Aorta (tissue), 5 donors: ENCODE results near the gene KIAA0930. TPM values are rescaled to one million over a fixed set of nuclear protein-coding genes. Genes with fewer than 3 reads are reported as not detected.
"Not testable (repeated sequence)": the region's sequence is repeated elsewhere in the genome, so short reads cannot be mapped to it uniquely, and the experiment has no call there.

Experiments
- ATAC-seq: fragments of 200-7000 bp; cut with Tn5 transposase; one replicate; pipeline ENCODE4 v1.9.1; 2022; ENCODE audit warnings: moderate library complexity; ENCODE audit not compliant: low FRiP score
- DNase-seq, 2 donors: peaks; one replicate each; pipeline ENCODE4 v3.0.0-alpha.2; 2020
- H3K27ac ChIP-seq, 2 donors: one replicate each; pipeline ENCODE4 v1.5.1; 2013; ENCODE audit warnings: low read length in 2 of 2, mild to moderate bottlenecking in 2 of 2, moderate library complexity in 2 of 2, control low read depth in 1 of 2, inconsistent platforms in 1 of 2, low read depth in 1 of 2
- H3K27me3 ChIP-seq, 2 donors: one replicate each; pipeline ENCODE4 v1.6.1; 2013; ENCODE audit warnings: control low read depth in 1 of 2, low read length in 1 of 2, mild to moderate bottlenecking in 1 of 2, moderate library complexity in 1 of 2; ENCODE audit not compliant: insufficient read depth in 2 of 2, control insufficient read depth in 1 of 2
- H3K36me3 ChIP-seq, 2 donors: one replicate each; pipeline ENCODE4 v1.6.1; 2013; ENCODE audit warnings: control low read depth in 1 of 2, low read length in 1 of 2, mild to moderate bottlenecking in 1 of 2; ENCODE audit not compliant: insufficient read depth in 2 of 2, control insufficient read depth in 1 of 2
- H3K4me1 ChIP-seq, 2 donors: one replicate each; pipeline ENCODE4 v1.6.1; 2013; ENCODE audit warnings: low read length in 2 of 2, control low read depth in 1 of 2, mild to moderate bottlenecking in 1 of 2, moderate library complexity in 1 of 2; ENCODE audit not compliant: insufficient read depth in 2 of 2, control insufficient read depth in 1 of 2
- H3K4me3 ChIP-seq, 2 donors: one replicate each; pipeline ENCODE4 v1.5.1; 2013; ENCODE audit warnings: low read length in 2 of 2, control low read depth in 1 of 2, mild to moderate bottlenecking in 1 of 2
- H3K9me3 ChIP-seq: one replicate; pipeline ENCODE4 v1.6.1; 2013; ENCODE audit warnings: mild to moderate bottlenecking, low read length; ENCODE audit not compliant: control insufficient read depth
- WGBS, 2 donors: extraction: QIAGEN DNeasy Blood & Tissue Kit; methylation state at CpG; one replicate each; pipeline ENCODE4 v1.1.7; 2013; 5-methylcytosine and 5-hydroxymethylcytosine counted together
- intact Hi-C, 2 donors: fragments of 100-400 bp; cut with DNase I; formaldehyde crosslinking; loops; one replicate each; pipeline versions ENCODE4 v1.14.2 to v1.15.0; 2022
- polyA plus RNA-seq, 2 donors: library from polyadenylated mRNA; stranded (reverse); fragments of 200-250 nt; gene quantifications; one replicate each; pipeline ENCODE4 v1.2.3, GENCODE V29; 2013
- total RNA-seq, 2 donors: library from RNA; stranded (reverse); fragmentation: NEBNext Ultra II Directional; extraction: Animal tissue kit (Norgen Biotek cat#: 25700); gene quantifications; one replicate each; pipeline ENCODE4 v1.2.1, GENCODE V29; 2021
- donor health status: healthy with polysubstance abuse.
- donor health status: Bipolar disorder and iron deficiency.
- donor health status: DM: no; HTN: no; CAD: no.
- donor health status: DM: no; HTN: no; CAD: no.
- donor health status: DM: yes; HTN: yes; CAD: no.

KIAA0930 gene
- total and polyA plus RNA-seq, 4 donors = 36.6 to 101 (median 65.3) TPM

- Histone ChIP-seq H3K36me3 (peaks cover 0 to 7% of the 10 kb centered on the region in 2 donors), H3K4me1 (no peaks in the 10 kb centered on the region), H3K9me3 (no peaks in the 10 kb centered on the region), H3K4me3 (no peak overlapping the region), H3K27ac (no peak overlapping the region), H3K27me3 (no peaks in the 10 kb centered on the region)
- no peak for ATAC-seq
- intact Hi-C loops = no loop called here
- DNase-seq = peak in 1 of 2 donors; percentile 68
- 89 to 90% methylated on average over 28 of the region's 28 CpGs for WGBS, 2 donors
Observed at GRCh38 chr22:45197606-45198462, 42.9 kb downstream of the KIAA0930 start.

GRCh38 chr22:45196926-45197605 lies 43.6 kb downstream of the KIAA0930 start:
- H3K9me3 ChIP-seq = no peaks in the 10 kb centered on the region
- peaks cover 0 to 2% of the 10 kb centered on the region in 2 donors for H3K36me3 ChIP-seq
- 88 to 90% methylated on average over 30 to 34 of the region's 34 CpGs for WGBS, 2 donors
- no peak overlapping the region for H3K27ac ChIP-seq
- intact Hi-C loops = no loop called here
- H3K27me3 ChIP-seq = no peaks in the 10 kb centered on the region
- ATAC-seq = no peak
- no peak overlapping the region for H3K4me3 ChIP-seq
- peak in 1 of 2 donors; percentile 74 for DNase-seq
- no peaks in the 10 kb centered on the region for H3K4me1 ChIP-seq

- intact Hi-C loops = no loop called here
- no peaks in the 10 kb centered on the region for H3K9me3 ChIP-seq
- H3K4me1 ChIP-seq = no peaks in the 10 kb centered on the region
- H3K36me3 ChIP-seq = peaks cover 0 to 1% of the 10 kb centered on the region in 2 donors
- no peaks in the 10 kb centered on the region for H3K27me3 ChIP-seq
- H3K27ac ChIP-seq = no peak overlapping the region
- peak in 1 of 2 donors; percentile 65 for DNase-seq
- H3K4me3 ChIP-seq = no peak overlapping the region
- WGBS, 2 donors = 92 to 94% methylated on average over 16 of the region's 16 CpGs
- no peak for ATAC-seq
Observed at GRCh38 chr22:45196308-45196707, 44.4 kb downstream of the KIAA0930 start.

- WGBS, 2 donors = 92% methylated on average over 7 of the region's 7 CpGs
- intact Hi-C loops = no loop called here
- H3K36me3 ChIP-seq = no peaks in the 10 kb centered on the region
Observed at GRCh38 chr22:45195616-45196015, 45.1 kb downstream of the KIAA0930 start.

GRCh38 chr22:45194686-45195085 lies 46.0 kb downstream of the KIAA0930 start:
- intact Hi-C loops = no loop called here
- ATAC-seq (no peak), DNase-seq (peak in 1 of 2 donors; percentile 59)
- no peaks in the 10 kb centered on the region for H3K9me3 ChIP-seq
- whole genome bisulfite sequencing, 2 donors = 87 to 93% methylated on average over 17 of the region's 17 CpGs
- H3K4me1 ChIP-seq = no peaks in the 10 kb centered on the region
- no peaks in the 10 kb centered on the region for H3K36me3 ChIP-seq
- H3K27ac ChIP-seq = no peak overlapping the region
- no peaks in the 10 kb centered on the region for H3K27me3 ChIP-seq
- H3K4me3 ChIP-seq = no peak overlapping the region

More at GRCh38 chr22:45195616-45196015, 45.1 kb downstream of the KIAA0930 start:
- DNase-seq (no peak), ATAC-seq (no peak)
- H3K4me3 ChIP-seq = no peak overlapping the region
- H3K9me3 ChIP-seq = no peaks in the 10 kb centered on the region
- H3K4me1 ChIP-seq = no peaks in the 10 kb centered on the region
- no peaks in the 10 kb centered on the region for H3K27me3 ChIP-seq
- no peak overlapping the region for H3K27ac ChIP-seq

- Histone ChIP-seq H3K9me3 (no peaks in the 10 kb centered on the region), H3K4me1 (no peaks in the 10 kb centered on the region), H3K27me3 (no peaks in the 10 kb centered on the region), H3K27ac (no peak overlapping the region), H3K4me3 (no peak overlapping the region), H3K36me3 (no peaks in the 10 kb centered on the region)
- intact Hi-C loops = no loop called here
- 60 to 64% methylated on average over 13 of the region's 13 CpGs for WGBS, 2 donors
- ATAC-seq (no peak), DNase-seq (peak in 1 of 2 donors; percentile 42)
Observed at GRCh38 chr22:45192701-45193187, 48.0 kb downstream of the KIAA0930 start.

- H3K36me3 ChIP-seq, intact Hi-C loops, H3K4me1 ChIP-seq, ATAC-seq, H3K27me3 ChIP-seq, H3K27ac ChIP-seq, H3K4me3 ChIP-seq, H3K9me3 ChIP-seq: not testable (repeated sequence)
- DNase-seq = peak in 1 of 2 donors; percentile 33
- 79 to 80% methylated on average over 9 of the region's 9 CpGs for WGBS, 2 donors
Observed at GRCh38 chr22:45191746-45192145, 48.9 kb downstream of the KIAA0930 start.

GRCh38 chr22:45190202-45190872 lies 50.4 kb downstream of the KIAA0930 start:
- Histone ChIP-seq H3K9me3 (no peaks in the 10 kb centered on the region), H3K27me3 (no peaks in the 10 kb centered on the region), H3K36me3 (peaks cover 0 to 2% of the 10 kb centered on the region in 2 donors), H3K27ac (no peak overlapping the region), H3K4me3 (no peak overlapping the region), H3K4me1 (no peaks in the 10 kb centered on the region)
- ATAC-seq (no peak), DNase-seq (no peak)
- 86 to 91% methylated on average over 4 of the region's 4 CpGs for WGBS, 2 donors
- intact Hi-C loops = no loop called here
